Stimulated activated CD4-positive, alpha-beta T cell treated with anti-CD3 and anti-CD28 coated beads, Interleukin-1b, Interleukin-23, amount 100 ng/mL, for 24 hours (primary cell): ENCODE results near the gene HPSE2.
"Not testable (repeated sequence)": the region's sequence is repeated elsewhere in the genome, so short reads cannot be mapped to it uniquely, and the experiment has no call there.

Source experiments
- DNase-seq, 4 experiments: peaks; one replicate each; pipeline ENCODE4 v3.0.0-alpha.2; 2020; ENCODE audit warnings: low read depth in 4 of 4, low spot score in 1 of 4

The HPSE2 gene

DNA sequence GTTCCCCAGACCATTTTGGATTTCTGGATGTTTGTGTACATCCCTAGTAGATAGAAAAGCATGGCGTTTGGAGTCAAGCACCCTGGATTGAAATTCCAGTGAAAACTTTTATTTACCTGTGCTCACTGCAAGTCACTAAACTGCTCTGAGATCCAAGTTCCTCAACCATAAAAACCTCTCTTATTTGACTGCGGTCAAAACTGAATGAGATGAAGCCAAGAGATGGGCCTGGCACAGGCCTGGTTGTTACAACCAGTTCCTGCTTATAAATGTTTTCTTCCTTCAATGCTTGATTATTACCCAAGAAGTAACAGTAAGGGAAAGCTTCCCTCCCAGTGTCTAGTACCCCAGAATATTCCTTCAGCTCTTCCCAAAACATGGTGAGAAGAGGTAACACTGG lies 718.0 kb downstream of the HPSE2 start:
- no peak for DNase-seq

DNA sequence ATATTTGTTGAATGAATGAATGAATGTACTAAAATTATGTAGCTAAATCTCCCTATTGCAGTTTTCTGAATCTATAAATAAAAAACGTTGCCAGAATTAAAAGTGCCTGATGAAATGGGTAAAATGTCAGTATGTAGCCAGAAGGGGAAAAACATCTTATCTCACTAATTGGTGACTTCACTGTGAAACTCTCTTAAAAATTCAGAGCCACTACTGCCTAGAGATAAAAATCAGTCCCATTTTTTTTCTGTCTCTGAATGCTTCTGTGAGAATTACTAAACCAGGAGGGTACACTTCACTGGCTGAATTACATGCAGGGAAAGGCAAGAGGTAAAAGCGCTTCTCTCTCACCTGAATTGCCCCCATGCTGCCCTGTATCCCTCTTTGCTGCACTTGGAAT lies 719.3 kb downstream of the HPSE2 start:
- no peak for DNase-seq

DNA sequence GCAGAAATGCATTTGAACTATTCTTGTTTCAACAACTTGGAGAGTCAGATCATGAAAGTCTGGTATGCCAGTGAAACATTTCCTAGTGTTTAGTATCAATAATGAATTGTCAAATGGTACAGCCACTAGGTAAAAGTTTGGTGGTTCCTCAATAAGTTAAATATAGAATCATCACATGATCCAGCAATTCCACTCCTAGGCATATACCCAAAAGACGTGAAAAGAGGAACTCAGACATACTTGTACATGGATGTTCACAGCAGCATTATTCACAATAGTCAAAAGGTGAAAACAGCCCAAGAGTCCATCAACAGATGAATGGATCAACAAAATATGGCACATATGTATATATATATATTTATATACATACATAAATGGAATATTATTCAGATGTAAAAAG lies 721.9 kb downstream of the HPSE2 start:
- DNase-seq = no peak

DNA sequence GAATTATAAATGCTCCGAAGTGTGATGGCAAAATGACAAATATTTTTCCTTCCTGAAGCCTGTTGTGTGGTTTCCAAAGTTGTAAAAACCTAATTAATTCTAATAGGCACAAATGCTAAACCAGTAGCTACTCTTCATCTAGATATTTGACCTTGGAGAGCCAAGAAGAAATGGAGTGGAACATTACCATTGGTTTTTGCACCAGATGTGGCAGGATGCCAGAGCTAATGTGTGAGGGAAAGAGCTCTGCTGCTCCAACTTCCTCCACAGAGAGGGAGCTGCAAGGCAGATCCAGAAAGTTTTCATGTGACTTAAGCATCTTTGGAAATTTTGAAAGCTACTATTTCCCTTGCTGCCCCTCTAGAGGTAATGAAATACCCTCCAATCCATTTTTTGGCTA lies 723.8 kb downstream of the HPSE2 start:
- DNase-seq = no peak

DNA sequence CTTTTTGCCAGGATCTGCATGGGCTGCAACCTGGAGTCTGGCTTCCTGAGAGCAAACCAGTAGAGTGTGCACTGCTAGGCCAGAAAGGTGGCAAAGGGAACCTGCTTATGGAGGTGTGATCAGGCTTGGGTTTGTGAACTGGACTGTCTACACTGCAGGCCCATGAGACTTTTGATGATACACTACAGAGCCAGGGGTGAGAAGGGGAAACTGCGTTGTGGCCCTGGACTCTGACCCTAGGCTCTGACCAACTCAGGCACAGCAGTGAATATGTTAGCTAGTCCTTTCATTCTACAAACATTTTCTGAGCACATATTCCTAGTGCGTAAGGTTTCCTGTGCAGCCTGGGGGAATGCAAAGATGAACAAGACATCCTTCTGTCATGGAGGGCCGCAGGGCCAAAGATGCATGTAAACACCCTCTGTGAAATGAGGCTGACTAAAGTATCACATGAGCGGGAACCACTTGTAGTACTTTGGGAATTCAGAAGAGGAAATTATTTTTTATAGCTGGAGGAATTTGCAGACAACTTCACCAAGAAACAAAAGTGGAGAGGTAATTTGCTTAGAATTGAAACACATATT lies 725.1 kb downstream of the HPSE2 start:
- no peak for DNase-seq

GRCh38 chr10:98509745-98510144 lies 725.9 kb downstream of the HPSE2 start:
- no peak for DNase-seq

GRCh38 chr10:98502535-98502934 lies 733.1 kb downstream of the HPSE2 start:
- not testable (repeated sequence) for DNase-seq

DNA sequence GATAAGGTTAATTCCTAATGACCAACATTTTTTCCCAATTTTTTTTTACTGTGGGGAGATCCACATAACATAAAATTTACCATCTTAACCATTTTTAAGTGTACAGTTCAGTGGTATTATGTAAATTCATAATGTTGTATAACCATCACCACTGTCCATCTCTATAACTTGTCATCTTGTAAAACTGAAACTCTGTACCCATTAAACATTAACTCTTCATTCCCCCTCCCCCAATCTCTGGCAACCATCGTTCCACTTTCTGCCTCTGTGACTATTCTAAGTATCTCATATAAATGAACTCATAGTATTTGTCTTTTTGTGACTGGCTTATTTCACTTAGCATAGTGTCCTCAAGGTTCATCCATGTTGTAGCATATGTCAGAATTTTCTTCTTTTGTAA lies 742.9 kb downstream of the HPSE2 start:
- DNase-seq = no peak

DNA sequence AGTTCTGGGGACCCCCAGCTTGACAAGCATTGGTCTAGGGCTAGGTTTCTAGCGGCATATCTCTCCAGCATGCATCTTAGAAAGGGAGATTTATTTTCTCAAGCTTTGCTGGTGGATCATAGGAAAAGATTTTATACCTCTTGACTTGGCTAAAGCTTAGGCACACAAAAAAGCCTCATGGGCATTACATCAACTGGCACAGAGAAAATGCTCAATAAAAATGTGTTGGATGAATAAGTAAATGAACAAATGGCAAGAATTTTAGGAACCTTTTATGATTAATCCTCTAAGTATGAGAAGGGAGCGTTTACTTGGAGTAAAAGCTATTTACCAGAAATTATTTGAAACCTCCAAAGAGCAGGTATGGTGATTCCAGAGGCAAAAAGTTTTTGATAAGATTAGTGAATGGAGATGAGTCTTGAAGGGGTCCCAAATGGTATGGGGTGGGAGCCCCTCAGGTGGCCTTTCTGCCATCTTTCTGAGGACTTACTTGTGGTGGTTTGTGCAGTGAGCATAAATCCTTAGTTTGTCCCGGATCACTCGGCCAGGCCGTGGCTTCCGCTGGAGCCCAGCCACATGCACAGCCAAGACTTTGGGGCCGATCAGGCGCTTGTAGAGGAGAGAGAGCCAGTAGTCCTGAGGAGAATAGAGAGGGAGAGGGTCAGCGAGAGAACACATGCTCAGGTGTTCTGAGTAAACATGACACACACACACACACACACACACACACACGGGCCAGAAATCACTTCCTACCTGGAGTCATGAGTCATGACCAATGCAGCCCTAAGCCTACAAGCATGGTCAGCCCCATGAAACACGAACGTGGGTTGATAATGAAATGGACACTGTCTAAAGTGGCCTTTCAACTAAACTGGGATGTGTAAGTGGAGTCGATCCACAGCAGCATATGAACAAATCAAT lies 745.8 kb downstream of the HPSE2 start:
- no peak for DNase-seq

- DNase-seq = no peak
Measured at GRCh38 chr10:98488669-98489430, 746.8 kb downstream of the HPSE2 start.

- DNase-seq = no peak
Measured at GRCh38 chr10:98487649-98488048, 748.0 kb downstream of the HPSE2 start.

- no peak for DNase-seq
Measured at GRCh38 chr10:98486421-98486820, 749.2 kb downstream of the HPSE2 start.

DNA sequence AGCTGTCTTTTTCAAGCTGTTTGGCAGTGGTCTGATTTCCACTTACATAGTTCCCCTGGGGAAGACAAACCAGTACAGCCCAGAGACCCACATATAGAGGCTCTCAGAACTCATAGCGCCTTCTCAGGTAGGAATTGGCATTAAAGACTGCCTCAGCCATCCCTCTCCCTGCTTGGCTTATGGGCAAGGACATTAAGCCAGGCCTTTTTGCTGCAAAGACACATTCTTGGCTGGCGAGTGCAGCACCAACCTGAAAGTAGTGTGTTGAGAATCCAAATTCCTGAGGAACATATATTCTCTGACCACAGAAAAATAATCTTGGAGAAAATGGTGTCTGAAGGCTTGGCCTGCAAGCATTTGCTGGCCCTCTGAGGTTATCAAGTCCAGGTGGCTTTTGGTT lies 749.7 kb downstream of the HPSE2 start:
- no peak for DNase-seq

DNA sequence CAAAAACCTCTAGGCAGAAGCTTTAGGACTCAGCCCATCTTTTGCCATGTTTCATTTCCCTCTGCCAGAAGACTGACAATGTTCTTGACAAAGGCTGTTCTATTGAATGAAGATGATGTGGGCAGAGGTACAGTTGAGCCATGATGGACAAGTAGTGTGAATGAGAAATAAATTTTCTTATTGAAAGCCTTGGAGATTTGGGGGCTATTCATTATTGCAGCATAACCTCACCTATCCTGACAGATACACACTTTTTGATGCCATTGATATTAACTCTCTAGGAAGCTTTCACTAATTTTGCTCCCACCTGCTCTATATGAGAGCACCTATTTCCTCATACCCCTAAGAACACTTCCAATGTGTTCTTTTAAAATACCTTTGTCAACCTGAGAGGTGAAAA lies 752.0 kb downstream of the HPSE2 start:
- no peak for DNase-seq

- no peak for DNase-seq
Measured at GRCh38 chr10:98482096-98482495, 753.6 kb downstream of the HPSE2 start.

DNA sequence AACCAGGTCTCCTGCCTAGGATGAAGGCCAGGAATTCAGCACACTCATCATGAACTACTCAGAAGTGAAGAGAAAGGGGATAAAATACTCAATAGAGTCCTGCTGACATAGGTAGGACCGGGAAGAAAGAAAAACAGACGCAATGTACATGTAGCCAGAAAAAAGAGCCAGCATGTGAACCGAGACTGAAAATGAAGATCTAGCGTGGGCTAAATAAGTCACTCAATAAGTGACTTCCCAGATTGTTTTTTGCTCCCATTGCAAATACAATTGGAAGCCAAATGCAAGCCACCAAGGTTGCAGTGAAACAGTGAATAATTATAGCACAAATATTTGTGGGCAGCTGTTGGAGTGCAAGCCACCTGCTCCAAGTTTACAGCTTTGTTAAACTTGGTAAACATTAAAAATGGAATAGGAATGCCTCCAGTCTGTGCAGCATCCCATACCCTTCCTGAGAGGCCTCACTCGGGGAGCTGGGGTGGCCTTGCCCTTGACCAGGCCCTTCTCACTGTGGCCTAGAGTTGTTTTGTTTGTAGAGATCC lies 754.2 kb downstream of the HPSE2 start:
- DNase-seq = no peak

- DNase-seq = no peak
Measured at GRCh38 chr10:98478430-98479222, 757.0 kb downstream of the HPSE2 start.

DNA sequence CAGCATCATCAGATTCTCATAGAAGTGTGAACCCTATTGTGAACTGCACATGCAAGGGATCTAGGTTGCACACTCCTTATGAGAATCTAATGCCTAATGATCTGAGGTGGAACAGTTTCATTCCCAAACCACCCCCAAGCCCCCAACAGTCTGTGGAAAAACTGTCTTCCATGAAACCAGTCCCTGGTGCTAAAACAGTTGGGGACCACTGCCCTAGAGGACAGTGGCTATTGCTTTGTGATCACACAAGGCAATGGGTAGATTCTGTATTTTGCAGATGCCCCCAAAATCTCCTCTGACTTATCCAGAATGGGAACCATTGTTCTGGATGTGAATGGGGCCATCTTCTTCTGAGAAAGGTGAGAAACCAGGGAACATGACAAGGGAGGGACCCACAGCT lies 757.8 kb downstream of the HPSE2 start:
- DNase-seq = no peak

DNA sequence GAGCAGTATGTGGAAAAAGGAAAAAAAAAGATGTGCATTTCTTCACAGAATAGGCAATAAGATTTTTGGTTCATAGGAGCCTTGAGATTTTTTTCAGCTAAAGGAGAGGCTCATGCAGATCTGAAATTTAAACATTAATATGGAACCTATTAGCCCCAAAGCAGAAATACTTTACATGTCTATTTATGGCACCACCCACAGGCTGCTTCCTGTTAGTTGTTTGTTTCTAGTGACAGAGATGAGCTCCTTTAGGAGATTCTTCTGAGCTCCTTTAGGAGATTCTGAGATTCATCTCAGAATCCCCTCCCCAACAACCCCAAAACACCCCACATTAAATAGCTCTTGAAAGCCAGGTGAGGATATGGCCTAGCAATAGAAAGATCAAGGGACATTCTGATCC lies 761.0 kb downstream of the HPSE2 start:
- DNase-seq = no peak

DNA sequence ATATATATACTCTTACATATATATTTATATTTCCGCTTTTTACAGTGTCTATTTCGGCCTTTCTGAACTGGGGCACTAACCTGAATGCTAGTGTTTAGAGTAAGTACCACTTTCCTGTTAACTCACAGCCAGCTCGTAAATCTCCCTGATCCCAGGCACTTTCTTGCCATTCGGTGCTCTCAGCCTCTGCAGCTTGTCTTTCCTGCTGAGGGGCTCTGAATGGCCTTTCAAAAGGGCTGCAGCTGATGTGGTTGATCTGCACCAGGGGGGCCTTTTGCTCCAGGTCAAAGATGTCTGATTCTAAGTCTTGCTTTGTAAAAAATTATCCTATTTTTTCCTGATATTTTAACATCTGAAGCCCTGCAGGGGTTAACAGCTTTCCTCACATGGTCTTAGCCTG lies 763.5 kb downstream of the HPSE2 start:
- no peak for DNase-seq

GRCh38 chr10:98470850-98471249 lies 764.8 kb downstream of the HPSE2 start:
- no peak for DNase-seq
